CD4-positive, alpha-beta T cell treated with Interleukin-12 subunit alpha and Interleukin-12 subunit beta, for 1 hour (primary cell): ENCODE data around the gene CPED1.
"Not testable (repeated sequence)": the region's sequence is repeated elsewhere in the genome, so short reads cannot be mapped to it uniquely, and the experiment has no call there.

ENCODE experiments used
- DNase-seq: peaks from one replicate; pipeline ENCODE4 v3.0.0-alpha.2; 2020

The CPED1 gene

DNA sequence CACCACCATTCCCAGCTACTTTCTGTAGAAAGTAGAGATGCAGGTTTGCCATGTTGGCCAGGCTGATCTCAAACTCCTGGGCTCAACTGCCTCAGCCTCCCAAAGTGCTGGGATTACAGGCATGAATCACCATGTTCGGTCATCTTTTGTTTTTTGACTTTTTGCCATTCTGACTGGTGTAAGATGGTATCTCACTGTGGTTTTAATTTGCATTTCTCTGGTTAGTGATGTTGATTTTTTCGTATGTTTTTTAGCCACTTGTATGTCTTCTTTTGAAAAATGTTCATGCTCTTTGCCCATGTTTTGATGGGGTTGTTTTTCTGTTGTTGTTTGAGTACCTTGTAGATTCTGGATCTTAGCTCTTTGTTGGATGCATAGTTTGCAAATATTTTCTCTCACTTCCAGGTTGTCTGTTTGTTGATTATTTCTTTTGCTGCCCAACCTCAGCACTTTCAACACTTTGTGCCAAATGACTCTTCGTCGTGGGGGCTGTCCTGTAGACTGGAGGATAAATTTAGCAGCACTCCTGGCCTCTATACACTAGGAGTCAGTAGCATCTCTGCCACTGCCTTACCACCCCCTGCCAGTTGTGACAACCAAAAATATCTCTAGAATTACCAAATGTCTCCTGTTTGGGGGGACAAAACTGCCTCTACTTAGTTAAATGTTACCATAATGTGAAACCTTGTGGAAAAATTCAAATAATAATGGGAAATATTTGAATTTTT is 6.5 kb upstream of the CPED1 start:
- no peak for DNase-seq

DNA sequence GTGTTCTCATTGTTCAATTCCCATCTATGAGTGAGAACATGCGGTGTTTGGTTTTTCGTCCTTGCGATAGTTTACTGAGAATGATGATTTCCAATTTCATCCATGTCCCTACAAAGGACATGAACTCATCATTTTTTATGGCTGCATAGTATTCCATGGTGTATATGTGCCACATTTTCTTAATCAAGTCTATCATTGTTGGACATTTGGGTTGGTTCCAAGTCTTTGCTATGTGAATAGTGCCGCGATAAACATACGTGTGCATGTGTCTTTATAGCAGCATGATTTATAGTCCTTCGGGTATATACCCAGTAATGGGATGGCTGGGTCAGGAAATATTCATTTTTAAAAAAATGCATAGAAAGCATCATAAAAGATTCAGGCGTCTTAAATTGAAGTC is 4.9 kb upstream of the CPED1 start:
- not testable (repeated sequence) for DNase-seq

DNA sequence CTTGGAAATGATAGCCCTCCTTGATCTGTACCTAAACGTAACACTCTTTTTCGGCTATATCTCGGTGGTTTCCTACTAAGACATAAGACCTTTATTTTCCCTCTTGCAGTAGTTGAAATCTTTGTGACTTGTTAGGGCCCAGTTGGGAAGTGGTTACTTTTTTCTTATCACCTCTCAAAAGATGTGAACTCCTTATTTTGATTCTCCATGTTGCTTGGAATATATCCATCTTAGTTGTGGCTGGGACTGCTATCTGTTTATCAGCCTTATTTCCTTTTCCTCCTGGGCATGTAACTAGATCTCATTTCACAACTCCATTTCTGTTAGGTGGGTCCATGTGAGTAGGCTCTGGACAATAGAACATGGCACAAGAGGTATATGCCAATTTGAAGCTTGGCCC is 4.1 kb upstream of the CPED1 start:
- no peak for DNase-seq

DNA sequence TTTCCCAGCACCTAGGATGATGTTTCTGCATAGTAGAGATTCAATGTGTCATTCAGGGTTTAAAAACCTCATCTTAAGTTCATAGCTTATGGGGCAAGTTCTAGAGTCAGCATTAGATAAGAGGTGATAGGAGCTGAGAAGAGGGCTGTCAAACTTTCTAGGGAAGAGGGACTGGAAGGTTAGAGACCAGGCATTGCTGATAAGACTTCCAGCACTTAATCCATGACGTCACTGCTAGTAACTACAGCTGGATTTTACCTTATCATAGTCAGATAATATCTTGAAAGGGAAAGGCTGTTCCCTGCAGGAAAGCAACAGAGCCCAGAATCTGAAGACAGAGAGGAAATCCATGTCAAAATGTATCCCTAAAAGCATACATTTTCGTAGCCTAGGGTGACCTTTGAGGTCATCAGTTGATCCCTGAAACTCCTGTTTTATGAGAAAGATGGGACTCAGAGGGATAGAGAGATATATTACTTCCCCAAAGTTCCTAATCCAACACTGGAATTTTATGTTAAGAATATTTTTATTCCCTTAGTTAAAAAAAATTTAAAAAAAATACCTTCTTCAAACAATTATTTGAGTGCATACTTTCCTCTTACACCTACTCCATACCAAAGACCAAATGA is 3.3 kb upstream of the CPED1 start:
- DNase-seq, result no peak

DNA sequence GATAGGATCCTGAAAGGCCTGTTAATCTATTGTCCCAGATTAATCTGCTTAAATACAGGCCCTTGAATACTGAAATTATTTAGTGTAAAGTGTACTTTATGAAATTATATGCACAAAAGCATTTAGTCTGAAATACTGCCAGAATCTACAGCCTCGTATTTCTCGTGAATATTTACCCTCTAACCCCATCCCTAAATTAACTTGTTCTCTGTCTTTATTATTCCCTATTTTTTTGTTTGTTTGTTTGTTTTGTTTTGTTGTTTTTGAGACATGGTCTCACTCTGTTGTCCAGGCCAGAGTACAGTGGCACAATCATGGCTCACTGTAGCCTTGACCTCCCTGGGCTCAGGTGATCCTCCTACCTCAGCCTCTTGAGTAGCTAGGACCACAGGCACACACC is 2.7 kb upstream of the CPED1 start:
- no peak for DNase-seq

DNA sequence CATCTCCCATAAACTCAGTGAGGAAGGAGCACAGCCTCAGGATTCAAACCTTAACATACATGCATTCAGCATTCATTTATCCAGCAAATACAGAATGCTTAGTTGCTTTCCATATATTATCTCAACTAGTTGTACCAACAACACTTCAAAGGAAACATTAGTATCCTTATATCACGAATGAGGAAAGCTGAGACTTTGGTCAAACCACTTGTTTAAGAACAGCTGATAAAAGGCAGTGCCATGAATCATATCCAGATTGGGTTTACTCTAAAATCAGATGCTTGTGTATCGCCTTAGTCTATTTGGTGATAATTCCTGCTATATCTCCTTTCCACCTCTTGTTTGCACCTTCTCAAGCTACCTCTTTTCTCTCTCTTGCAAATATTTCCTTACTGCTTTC is 1.9 kb upstream of the CPED1 start:
- no peak for DNase-seq

GRCh38 chr7:120987280-120987679 is 1.2 kb upstream of the CPED1 start:
- DNase-seq, result no peak

DNA sequence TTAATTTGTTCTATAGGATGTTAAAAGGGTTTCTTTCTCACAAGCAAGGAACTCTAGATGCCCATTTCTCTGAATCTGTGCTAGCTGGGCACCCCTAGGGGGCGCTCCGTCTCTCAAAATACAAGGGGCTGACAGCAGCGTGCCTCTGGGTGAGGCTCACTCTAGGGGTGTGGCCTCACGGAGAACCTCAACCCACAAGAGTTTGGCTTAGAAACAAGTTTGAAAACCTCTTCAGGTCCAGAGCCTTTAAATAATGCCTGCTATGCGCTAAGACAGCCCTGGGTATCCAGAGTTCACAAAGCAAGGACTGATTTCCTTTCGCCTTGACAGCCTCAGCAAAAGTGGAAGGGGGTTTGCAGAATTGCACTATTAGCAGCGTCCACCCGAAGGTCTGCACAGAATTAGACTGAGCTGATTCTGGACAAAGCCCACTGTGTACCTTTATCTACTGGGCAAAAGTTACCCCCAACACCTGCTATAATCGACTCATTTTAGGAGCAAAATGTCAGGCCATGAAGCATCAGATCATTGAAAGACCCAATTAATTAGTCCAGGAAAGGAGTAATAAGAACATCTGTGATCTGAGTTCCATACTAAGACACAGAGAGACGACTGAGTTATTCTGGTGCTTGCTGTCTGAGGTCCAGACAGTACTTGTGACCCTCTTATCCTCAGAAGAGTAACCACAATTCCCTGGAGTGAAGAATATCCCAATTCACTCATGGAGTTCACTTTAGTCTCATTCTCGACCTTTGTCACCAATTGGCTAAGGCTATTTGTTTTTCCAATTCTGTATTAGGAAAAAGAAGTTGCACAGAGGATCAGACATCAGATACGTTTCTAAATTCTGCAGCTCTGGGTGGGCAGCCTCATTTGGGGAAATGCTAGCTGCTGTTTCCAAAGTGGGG is 574 bp upstream of the CPED1 start:
- DNase-seq, result peak; percentile 88

- no peak for DNase-seq
Observed at GRCh38 chr7:120989257-120990220, 1.0 kb downstream of the CPED1 start.

DNA sequence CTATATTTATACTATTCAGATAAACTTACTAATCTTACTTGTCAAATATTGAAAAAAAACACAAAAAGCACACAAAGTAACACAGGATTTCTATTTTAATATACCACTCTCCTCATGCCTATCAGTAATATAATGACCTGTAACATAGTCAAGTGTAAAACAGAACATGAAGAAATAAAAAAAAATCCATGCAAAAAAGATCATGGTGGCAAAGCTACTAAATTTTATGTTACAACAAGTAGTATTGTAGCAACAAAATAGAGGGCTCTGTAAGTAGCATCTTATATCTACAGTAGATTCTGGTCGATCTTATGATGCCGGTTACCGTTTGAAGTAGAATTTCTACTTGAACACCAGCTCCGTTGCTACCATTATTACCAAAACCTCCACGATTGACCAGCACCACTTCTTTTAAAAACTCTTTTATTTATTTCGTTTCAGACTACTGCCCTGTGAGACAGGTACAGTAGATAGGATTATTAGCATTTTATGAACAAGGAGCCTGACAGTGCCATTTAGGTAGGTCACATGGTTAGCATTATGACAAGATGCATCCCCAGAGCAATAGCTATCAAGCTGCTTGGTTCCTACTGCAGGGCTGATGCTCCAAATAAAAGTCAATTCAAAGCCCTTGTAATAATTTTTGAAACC is 2.1 kb downstream of the CPED1 start:
- no peak for DNase-seq

GRCh38 chr7:120991161-120991560 is 2.6 kb downstream of the CPED1 start:
- DNase-seq, result no peak

- DNase-seq, result no peak
Observed at GRCh38 chr7:120991581-120991980, 3.1 kb downstream of the CPED1 start.

- DNase-seq, result no peak
Observed at GRCh38 chr7:120992272-120992964, 3.9 kb downstream of the CPED1 start.

GRCh38 chr7:120992965-120993494 is 4.5 kb downstream of the CPED1 start:
- DNase-seq, result no peak

GRCh38 chr7:120993553-120994191 is 5.2 kb downstream of the CPED1 start:
- DNase-seq, result no peak

GRCh38 chr7:120994512-120995410 is 6.2 kb downstream of the CPED1 start:
- no peak for DNase-seq

DNA sequence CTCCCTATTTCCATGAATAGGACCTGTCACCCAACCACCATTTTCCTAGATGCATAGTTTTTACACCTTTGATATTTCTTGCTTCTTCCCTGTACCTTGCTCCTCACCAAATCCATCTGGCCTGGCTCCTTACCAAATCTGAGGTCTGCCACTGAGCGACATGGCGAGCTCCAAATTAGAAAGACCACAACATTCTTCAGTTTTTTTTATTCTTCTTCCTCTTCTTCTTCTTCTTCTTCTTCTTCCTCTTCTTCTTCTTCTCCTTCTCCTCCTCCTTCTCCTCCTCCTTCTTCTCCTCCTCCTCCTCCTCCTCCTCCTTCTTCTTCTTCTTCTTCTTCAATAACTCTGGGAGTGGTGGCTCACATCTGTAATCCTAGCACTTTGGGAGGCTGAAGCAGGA is 7.1 kb downstream of the CPED1 start:
- no peak for DNase-seq

DNA sequence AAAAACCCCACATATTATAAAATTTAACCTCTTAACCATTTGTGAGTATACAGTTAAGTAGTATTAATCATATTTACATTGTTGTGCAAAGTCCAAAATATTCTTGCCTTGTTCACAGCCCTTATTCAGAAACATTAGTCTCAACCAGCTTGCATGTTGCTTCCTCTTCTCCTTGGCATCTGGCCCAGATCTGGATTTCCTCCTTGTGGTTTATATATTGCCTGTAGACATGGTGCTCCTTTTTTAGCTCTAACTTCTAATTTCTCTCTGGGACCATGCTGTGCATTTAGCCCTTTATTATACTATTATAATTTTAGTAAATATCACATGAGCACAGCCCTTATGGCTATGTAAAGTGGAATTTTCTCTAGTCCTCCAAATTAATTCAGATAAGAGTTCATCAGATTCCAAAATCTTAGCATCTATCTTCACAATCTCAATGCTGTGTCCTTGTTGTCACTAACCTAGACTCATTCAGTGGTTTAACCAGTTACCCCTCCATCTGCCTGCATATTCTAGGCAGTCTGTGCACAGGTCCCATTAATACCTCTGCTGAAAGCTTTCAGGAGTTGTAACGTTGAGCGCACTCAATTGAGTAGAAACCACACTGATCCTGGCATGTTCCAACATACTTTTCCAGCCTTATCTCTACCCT is 7.9 kb downstream of the CPED1 start:
- peak; percentile 56 for DNase-seq

GRCh38 chr7:120996988-120997345 is 8.5 kb downstream of the CPED1 start:
- no peak for DNase-seq
